Vagina (tissue), 2 donors: ENCODE results near the gene STEAP3. TPM values are rescaled to one million over a fixed set of nuclear protein-coding genes. Genes with fewer than 3 reads are reported as not detected.

Experiments used
- DNase-seq, 2 donors: peaks; one replicate each; pipeline ENCODE4 v3.0.0-alpha.2; 2017; ENCODE audit errors: extremely low spot score in 2 of 2
- H3K27ac ChIP-seq: fragments of 200-600 bp; sonication (generic); one replicate; pipeline ENCODE4 v1.5.1; 2019
- H3K27me3 ChIP-seq: fragments of 200-600 bp; sonication (generic); one replicate; pipeline ENCODE4 v1.5.1; 2019
- H3K36me3 ChIP-seq, 2 donors: fragments of 200-600 bp; sonication (generic); one replicate each; pipeline ENCODE4 v1.5.1; 2017 to 2019
- H3K4me1 ChIP-seq: fragments of 200-600 bp; sonication (generic); one replicate; pipeline ENCODE4 v1.5.1; 2019
- H3K4me3 ChIP-seq, 2 donors: fragments of 200-600 bp; sonication (generic); 1 replicate in 1 of 2; 2 replicates in 1 of 2; pipeline ENCODE4 v1.5.1; 2016 to 2019
- H3K9me3 ChIP-seq: fragments of 200-600 bp; sonication (generic); one replicate; pipeline ENCODE4 v1.5.1; 2019
- CTCF ChIP-seq, 3 experiments: fragments of 450-650 bp in 2 of 3; fragments of 200-600 bp in 1 of 3; sonication (generic) in 1 of 3; IDR thresholded peaks; one replicate each; pipeline ENCODE4 v1.5.1; 2017 to 2019; ENCODE audit warnings: antibody characterized with exemption in 3 of 3, mild to moderate bottlenecking in 2 of 3, moderate library complexity in 2 of 3
- POLR2A ChIP-seq, 2 donors: fragments of 450-650 bp; IDR thresholded peaks; one replicate each; pipeline ENCODE4 v1.6.1; 2017; ENCODE audit warnings: antibody characterized with exemption in 2 of 2, mild to moderate bottlenecking in 2 of 2, moderate library complexity in 2 of 2
- POLR2AphosphoS5 ChIP-seq, 2 donors: sonication (generic); formaldehyde crosslinking; IDR thresholded peaks; one replicate each; pipeline ENCODE4 v1.9.0; 2017; ENCODE audit warnings: antibody characterized with exemption in 2 of 2, mild to moderate bottlenecking in 2 of 2, low read depth in 1 of 2; ENCODE audit not compliant: insufficient read depth in 1 of 2
- intact Hi-C: fragments of 100-400 bp; cut with DNase I; formaldehyde crosslinking; loops from one replicate; pipeline ENCODE4 v1.15.1; 2023
- total RNA-seq: library from RNA; depleted of rRNA; stranded (reverse); fragments of >200 nt; gene quantifications from one replicate; pipeline ENCODE4 v1.2.3, GENCODE V29; 2016

Gene STEAP3
- total RNA-seq, 1 donor from 2014 or later, result 22.1 TPM

- Histone ChIP-seq H3K4me3 (no peak overlapping the region), H3K9me3 (no peaks in the 10 kb centered on the region), H3K27me3 (no peaks in the 10 kb centered on the region), H3K36me3 (no peaks in the 10 kb centered on the region), H3K27ac (no peak overlapping the region), H3K4me1 (peaks cover 11% of the 10 kb centered on the region)
- TF ChIP-seq POLR2A (IDR thresholded peaks at IDR 0.05) (no peak), POLR2AphosphoS5 (IDR thresholded peaks at IDR 0.05; ENCODE audit: insufficient read depth in 1 of 2, low read depth in 1 of 2) (no peak), CTCF (IDR thresholded peaks at IDR 0.05) (no peak)
- DNase-seq, result no peak
- intact Hi-C loops, result no loop called here
Observed at GRCh38 chr2:119221609-119222008, 2.0 kb upstream of the STEAP3 start.

- DNase-seq, result no peak
- H3K9me3 ChIP-seq, result no peaks in the 10 kb centered on the region
- no peaks in the 10 kb centered on the region for H3K36me3 ChIP-seq
- TF ChIP-seq POLR2AphosphoS5 (IDR thresholded peaks at IDR 0.05; ENCODE audit: insufficient read depth in 1 of 2, low read depth in 1 of 2) (no peak), CTCF (IDR thresholded peaks at IDR 0.05) (no peak), POLR2A (IDR thresholded peaks at IDR 0.05) (no peak)
- H3K27ac ChIP-seq, result no peak overlapping the region
- H3K4me3 ChIP-seq, result no peak overlapping the region
- no peaks in the 10 kb centered on the region for H3K27me3 ChIP-seq
- H3K4me1 ChIP-seq, result peaks cover 11% of the 10 kb centered on the region
- intact Hi-C loops, result no loop called here
Observed at GRCh38 chr2:119222213-119222612, 1.4 kb upstream of the STEAP3 start.

GRCh38 chr2:119222863-119223520 is 642 bp upstream of the STEAP3 start:
- Histone ChIP-seq H3K27ac (peak overlapping the region; percentile 55), H3K9me3 (no peaks in the 10 kb centered on the region), H3K27me3 (no peaks in the 10 kb centered on the region), H3K4me1 (peaks cover 11% of the 10 kb centered on the region), H3K36me3 (no peaks in the 10 kb centered on the region), H3K4me3 (peak overlapping the region; percentile 57 to 69)
- intact Hi-C loops, result no loop called here
- TF ChIP-seq POLR2A (IDR thresholded peaks at IDR 0.05) (no peak), POLR2AphosphoS5 (IDR thresholded peaks at IDR 0.05; ENCODE audit: insufficient read depth in 1 of 2, low read depth in 1 of 2) (no peak), CTCF (IDR thresholded peaks at IDR 0.05) (no peak)
- DNase-seq, result no peak

GRCh38 chr2:119224391-119225104 is 914 bp downstream of the STEAP3 start:
- intact Hi-C loops, result no loop called here
- no peaks in the 10 kb centered on the region for H3K27me3 ChIP-seq
- no peaks in the 10 kb centered on the region for H3K9me3 ChIP-seq
- H3K4me1 ChIP-seq, result peaks cover 11% of the 10 kb centered on the region
- DNase-seq, result no peak
- TF ChIP-seq CTCF (IDR thresholded peaks at IDR 0.05), result no peak
- TF ChIP-seq POLR2A (IDR thresholded peaks at IDR 0.05), result no peak
- no peak for TF ChIP-seq POLR2AphosphoS5 (IDR thresholded peaks at IDR 0.05; ENCODE audit: insufficient read depth in 1 of 2, low read depth in 1 of 2)
- peak overlapping the region; percentile 57 to 69 for H3K4me3 ChIP-seq
- H3K27ac ChIP-seq, result no peak overlapping the region
- no peaks in the 10 kb centered on the region for H3K36me3 ChIP-seq
